VCaP (cell line): Measurements from ENCODE around the gene USF2.
"Not testable (repeated sequence)": the region's sequence is repeated elsewhere in the genome, so short reads cannot be mapped to it uniquely, and the experiment has no call there.

Source experiments
- H3K27ac ChIP-seq: fragments of 450-650 bp; 2 replicates; pipeline ENCODE4 v1.5.1; 2017
- CTCF ChIP-seq: fragments of 450-650 bp; conservative IDR thresholded peaks from 2 replicates; pipeline ENCODE4 v1.5.1; 2017; ENCODE audit warnings: mild to moderate bottlenecking, moderate library complexity

USF2 gene

GRCh38 chr19:35268536-35269437, at the start of gene USF2:
USF2 (plus strand) TSS chr19:35268962; CDS start chr19:35269102, 140 bp downstream.
- H3K27ac ChIP-seq, result peak within 1 kb of the TSS; percentile 100
- no peak for TF ChIP-seq CTCF

GRCh38 chr19:35219008-35219407, 49.8 kb upstream of the USF2 start:
- H3K27ac ChIP-seq, result no peak overlapping the region
- TF ChIP-seq CTCF, result no peak

GRCh38 chr19:35220315-35220921, 48.3 kb upstream of the USF2 start:
- no peak overlapping the region for H3K27ac ChIP-seq
- no peak for TF ChIP-seq CTCF

- H3K27ac ChIP-seq, result not testable (repeated sequence)
Observed at GRCh38 chr19:35220973-35221590, 47.7 kb upstream of the USF2 start.

GRCh38 chr19:35222373-35223015, 46.3 kb upstream of the USF2 start:
- no peak for TF ChIP-seq CTCF
- no peak overlapping the region for H3K27ac ChIP-seq

GRCh38 chr19:35223084-35223790, 45.5 kb upstream of the USF2 start:
- H3K27ac ChIP-seq, result no peak overlapping the region
- TF ChIP-seq CTCF, result no peak

GRCh38 chr19:35223862-35224505, 44.8 kb upstream of the USF2 start:
- no peak overlapping the region for H3K27ac ChIP-seq
- no peak for TF ChIP-seq CTCF
